ENCODE results near the gene CTTN.

Gene CTTN

DNA sequence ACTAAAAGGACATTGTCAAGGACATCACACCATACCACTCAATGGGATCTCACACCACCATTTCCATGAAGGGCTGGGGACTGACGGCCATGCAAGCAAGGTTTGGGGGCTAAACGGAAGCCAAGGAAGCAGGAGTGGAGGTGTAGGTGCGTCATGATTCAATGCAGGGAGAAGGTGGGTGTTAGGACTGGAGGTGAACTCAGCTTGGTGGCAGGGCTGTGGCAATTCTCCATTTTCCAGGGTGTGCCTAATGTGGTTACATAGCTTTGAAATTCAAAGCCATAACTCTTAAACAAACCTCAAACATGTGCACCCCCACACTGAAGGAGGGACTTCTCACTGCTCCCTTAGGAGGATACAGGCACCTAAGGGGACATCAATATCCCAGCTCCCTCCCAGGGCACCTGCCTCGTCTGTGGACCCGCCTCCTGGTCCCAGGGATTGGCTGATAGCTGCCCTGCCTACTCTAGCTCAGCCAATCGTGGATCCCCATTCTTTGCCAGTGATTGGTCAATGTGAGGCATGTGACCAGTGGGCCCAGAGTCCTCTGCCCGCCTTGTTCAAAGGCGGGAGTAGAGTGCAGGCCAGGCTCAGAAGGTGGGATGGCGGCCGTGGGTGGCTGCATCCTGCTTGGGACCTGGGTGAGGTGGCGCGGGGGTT is 64.6 kb downstream of the CTTN start:
- TF ChIP-seq CTCF (conservative IDR thresholded peaks at IDR 0.05; ENCODE audit: low read depth): no peak
- H3K27ac ChIP-seq: no peak overlapping the region
- ChIA-PET POLR2A (ENCODE audit: low non-redundant PET) (no interaction called here), CTCF (no interaction called here)
- no peak for DNase-seq (ENCODE audit: low spot score)

DNA sequence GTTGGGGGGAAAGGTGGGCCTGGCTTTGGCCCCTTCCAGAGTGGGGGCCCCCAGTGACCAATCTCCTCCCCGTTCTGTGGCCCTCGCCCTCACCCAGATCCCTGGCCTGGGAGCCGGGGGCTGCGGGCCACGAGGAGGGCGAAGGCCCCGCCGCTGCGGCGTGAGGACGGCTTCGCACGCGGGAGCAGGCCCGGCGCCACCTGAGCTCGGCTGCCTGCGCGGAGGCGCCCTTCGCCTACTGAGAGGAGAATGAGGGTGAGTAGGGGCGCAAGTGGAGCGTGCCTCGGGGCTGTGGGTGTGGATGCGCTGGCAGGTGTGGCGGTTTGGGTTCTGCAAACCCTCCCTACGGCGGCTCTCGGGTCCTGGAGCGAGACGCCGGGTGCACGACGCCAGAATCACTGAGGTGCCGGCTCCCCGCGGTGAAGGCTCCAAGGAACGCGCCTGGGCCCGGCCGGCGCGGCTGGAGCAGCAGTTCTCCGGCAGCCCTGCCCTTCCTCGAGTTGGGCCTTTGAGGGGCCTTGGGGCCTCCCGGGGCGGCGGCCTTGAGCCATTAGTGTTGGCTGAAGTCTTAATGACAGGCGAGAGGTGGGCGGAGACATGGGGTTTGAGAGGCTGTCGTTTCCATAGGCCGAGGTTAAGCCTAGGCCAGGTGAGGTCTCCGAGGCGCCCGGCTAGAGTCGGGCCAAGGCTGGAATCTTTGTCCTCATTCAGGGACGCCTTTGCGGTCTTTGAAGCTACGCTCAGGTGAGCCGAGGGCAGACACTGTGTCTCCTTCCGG is 65.3 kb downstream of the CTTN start:
- POLR2A ChIA-PET (ENCODE audit: low non-redundant PET): no interaction called here
- DNase-seq (ENCODE audit: low spot score): no peak
- CTCF ChIA-PET: no interaction called here
- H3K27ac ChIP-seq: no peak overlapping the region
- TF ChIP-seq CTCF (conservative IDR thresholded peaks at IDR 0.05; ENCODE audit: low read depth): no peak

GRCh38 chr11:70464509-70465361 is 66.4 kb downstream of the CTTN start:
- no peak for TF ChIP-seq CTCF (conservative IDR thresholded peaks at IDR 0.05; ENCODE audit: low read depth)
- ChIA-PET POLR2A (ENCODE audit: low non-redundant PET) (no interaction called here), CTCF (interaction anchor here (0.7 kb wide), 2 partner anchors 291 to 935 kb away, joined by 3 read pairs; no protein-coding TSS in a partner anchor)
- no peak overlapping the region for H3K27ac ChIP-seq
- DNase-seq (ENCODE audit: low spot score): no peak

- no peak for TF ChIP-seq CTCF (conservative IDR thresholded peaks at IDR 0.05; ENCODE audit: low read depth)
- peak; percentile 58 for DNase-seq (ENCODE audit: low spot score)
- ChIA-PET POLR2A (ENCODE audit: low non-redundant PET) (no interaction called here), CTCF (no interaction called here)
- H3K27ac ChIP-seq: no peak overlapping the region
Measured at GRCh38 chr11:70466154-70466553, 67.8 kb downstream of the CTTN start.

GRCh38 chr11:70466596-70466995 is 68.3 kb downstream of the CTTN start:
- TF ChIP-seq CTCF (conservative IDR thresholded peaks at IDR 0.05; ENCODE audit: low read depth): no peak
- DNase-seq (ENCODE audit: low spot score): no peak
- no peak overlapping the region for H3K27ac ChIP-seq
- CTCF ChIA-PET: interaction anchor here (0.7 to 2.0 kb wide), 4 partner anchors 13 to 290 kb away, joined by 3 to 8 read pairs (median 3); no protein-coding TSS in a partner anchor
- POLR2A ChIA-PET (ENCODE audit: low non-redundant PET): no interaction called here
